H1 (cell line): ENCODE measurements around the gene MAP4K1. TPM values are rescaled to one million over a fixed set of nuclear protein-coding genes. Genes with fewer than 3 reads are reported as not detected.

ENCODE experiments used
- CTCF ChIA-PET: fragments of 300-600 bp; sonication (Branson Sonifier 250); formaldehyde crosslinking; loops from one replicate; lab custom pipeline; 2021; ENCODE audit not compliant: partially characterized antibody; lab: Charles Lee
- POLR2A ChIA-PET: fragments of 300-600 bp; sonication (Branson Sonifier 250); formaldehyde crosslinking; loops from one replicate; lab custom pipeline; 2021; ENCODE audit warnings: inconsistent platforms; ENCODE audit not compliant: partially characterized antibody; lab: Charles Lee
- DNase-seq, 2 experiments: peaks; one replicate each; pipeline versions ENCODE4 v3.0.0 to v3.0.0-alpha.2; 2010 to 2022; ENCODE audit warnings: low spot score in 2 of 2, low read depth in 1 of 2, mixed read lengths in 1 of 2
- FAIRE-seq: peaks from 2 replicates; lab custom pipeline; 2011; peaks lifted over from hg19 to GRCh38; lab: Jason Lieb, UNC
- H2AFZ ChIP-seq: 2 replicates; pipeline ENCODE4 v1.8.1; 2012; ENCODE audit warnings: low read length, inconsistent platforms
- H2AK5ac ChIP-seq: 2 replicates; pipeline ENCODE4 v1.6.1; 2013; ENCODE audit warnings: low read depth, low read length
- H2BK120ac ChIP-seq: replicated peaks from 2 replicates; pipeline ENCODE3; 2013; ENCODE audit warnings: low read depth, low read length, inconsistent platforms
- H2BK12ac ChIP-seq: 2 replicates; pipeline ENCODE4 v1.6.1; 2013; ENCODE audit warnings: low read depth, low read length
- H2BK15ac ChIP-seq: 2 replicates; pipeline ENCODE4 v1.6.1; 2013; ENCODE audit warnings: low read length
- H2BK20ac ChIP-seq: 2 replicates; pipeline ENCODE4 v1.6.1; 2013; ENCODE audit warnings: low read length
- H2BK5ac ChIP-seq: 2 replicates; pipeline ENCODE4 v1.6.1; 2013; ENCODE audit warnings: low read depth, low read length
- H3K14ac ChIP-seq: 2 replicates; pipeline ENCODE4 v1.6.1; 2013; ENCODE audit warnings: inconsistent platforms; ENCODE audit not compliant: insufficient read length
- H3K18ac ChIP-seq: 2 replicates; pipeline ENCODE4 v1.6.1; 2013; ENCODE audit warnings: low read length; ENCODE audit errors: extremely low read depth
- H3K23ac ChIP-seq: 2 replicates; pipeline ENCODE4 v1.6.1; 2013; ENCODE audit warnings: inconsistent platforms; ENCODE audit not compliant: insufficient read length
- H3K23me2 ChIP-seq: 2 replicates; pipeline ENCODE4 v1.6.1; 2013; ENCODE audit warnings: low read depth, low read length
- H3K27ac ChIP-seq: 2 replicates; pipeline ENCODE4 v1.6.1; 2011; ENCODE audit warnings: low read depth, low read length, inconsistent platforms
- H3K27me3 ChIP-seq, 4 experiments: replicated peaks in 1 of 4; 1 replicate in 1 of 4; 2 replicates in 3 of 4; pipeline versions ENCODE4 v1.6.1 to v1.8.1; 2011 to 2013; ENCODE audit warnings: low read length in 3 of 4, mild to moderate bottlenecking in 3 of 4, inconsistent platforms in 2 of 4, mixed read lengths in 2 of 4, moderate library complexity in 1 of 4; ENCODE audit not compliant: control insufficient read depth in 3 of 4, insufficient read depth in 3 of 4; ENCODE audit errors: extremely low read depth in 1 of 4
- H3K36me3 ChIP-seq, 4 experiments: 2 replicates each; pipeline versions ENCODE4 v1.6.1 to v1.8.1; 2011 to 2013; ENCODE audit warnings: mild to moderate bottlenecking in 4 of 4, low read length in 3 of 4, moderate library complexity in 2 of 4, control low read depth in 1 of 4, inconsistent platforms in 1 of 4; ENCODE audit not compliant: insufficient read depth in 4 of 4, control insufficient read depth in 2 of 4
- H3K4ac ChIP-seq: replicated peaks from 2 replicates; pipeline ENCODE3; 2013; ENCODE audit warnings: low read length, low read depth, mixed read lengths, inconsistent platforms; ENCODE audit not compliant: insufficient read length
- H3K4me1 ChIP-seq, 4 experiments: replicated peaks in 1 of 4; 1 replicate in 1 of 4; 2 replicates in 3 of 4; pipeline versions ENCODE4 v1.6.1 to v1.8.1; 2011 to 2013; ENCODE audit warnings: low read length in 3 of 4, inconsistent platforms in 2 of 4, mixed read lengths in 1 of 4; ENCODE audit not compliant: insufficient read depth in 4 of 4, control insufficient read depth in 3 of 4
- H3K4me2 ChIP-seq, 2 experiments: 2 replicates each; pipeline versions ENCODE4 v1.6.1 to v1.8.1; 2011 to 2013; ENCODE audit warnings: low read depth in 2 of 2, low read length in 2 of 2, control low read depth in 1 of 2, inconsistent platforms in 1 of 2, mild to moderate bottlenecking in 1 of 2; ENCODE audit not compliant: insufficient read depth in 1 of 2
- H3K4me3 ChIP-seq, 4 experiments: fragments of 200-600, 300-600 bp in 1 of 4; sonication (generic), shearing (Covaris generic), sonication (Bioruptor Twin) in 1 of 4; 2 replicates each; pipeline versions ENCODE4 v1.5.1 to v1.8.1; 2011 to 2016; ENCODE audit warnings: low read length in 4 of 4, low read depth in 3 of 4, control low read depth in 2 of 4, inconsistent platforms in 2 of 4, mild to moderate bottlenecking in 2 of 4, mixed read lengths in 1 of 4, moderate library complexity in 1 of 4; ENCODE audit not compliant: insufficient read depth in 2 of 4; ENCODE audit errors: extremely low read depth in 1 of 4
- H3K56ac ChIP-seq: replicated peaks from 2 replicates; pipeline ENCODE3; 2013; ENCODE audit warnings: low read depth, mild to moderate bottlenecking, mixed read lengths, low read length, inconsistent platforms; ENCODE audit not compliant: insufficient read length
- H3K79me1 ChIP-seq: 2 replicates; pipeline ENCODE4 v1.6.1; 2013; ENCODE audit warnings: low read depth, low read length, control low read depth
- H3K79me2 ChIP-seq, 2 experiments: 2 replicates each; pipeline versions ENCODE4 v1.6.1 to v1.8.1; 2012 to 2013; ENCODE audit warnings: low read length in 2 of 2, mild to moderate bottlenecking in 2 of 2, inconsistent platforms in 1 of 2; ENCODE audit not compliant: insufficient read depth in 2 of 2, control insufficient read depth in 1 of 2
- H3K9ac ChIP-seq, 4 experiments: replicated peaks in 1 of 4; 1 replicate in 1 of 4; 2 replicates in 3 of 4; pipeline versions ENCODE4 v1.6.1 to v1.8.1; 2011 to 2013; ENCODE audit warnings: low read depth in 3 of 4, low read length in 3 of 4, control low read depth in 2 of 4, mild to moderate bottlenecking in 2 of 4, moderate library complexity in 2 of 4, inconsistent platforms in 1 of 4; ENCODE audit errors: extremely low read depth in 1 of 4
- H3K9me3 ChIP-seq, 2 experiments: 2 replicates each; pipeline versions ENCODE4 v1.6.1 to v1.8.1; 2012 to 2013; ENCODE audit warnings: mild to moderate bottlenecking in 2 of 2, moderate library complexity in 2 of 2, control low read depth in 1 of 2, inconsistent platforms in 1 of 2, low read depth in 1 of 2, low read length in 1 of 2, mixed read lengths in 1 of 2; ENCODE audit not compliant: insufficient read depth in 2 of 2
- H4K20me1 ChIP-seq, 2 experiments: replicated peaks in 1 of 2; 2 replicates each; pipeline versions ENCODE3 to v1.8.1; 2011 to 2013; ENCODE audit warnings: inconsistent platforms in 2 of 2, low read length in 2 of 2, mild to moderate bottlenecking in 1 of 2; ENCODE audit not compliant: insufficient read depth in 2 of 2, control insufficient read depth in 1 of 2
- H4K5ac ChIP-seq: 2 replicates; pipeline ENCODE4 v1.6.1; 2013; ENCODE audit warnings: low read length, low read depth, mixed read lengths, inconsistent platforms; ENCODE audit not compliant: insufficient read length
- H4K8ac ChIP-seq: 2 replicates; pipeline ENCODE4 v1.8.0; 2013; ENCODE audit warnings: mild to moderate bottlenecking, moderate library complexity, low read length, inconsistent platforms; ENCODE audit not compliant: insufficient read depth; ENCODE audit errors: extremely low read depth
- H4K91ac ChIP-seq: replicated peaks from 2 replicates; pipeline ENCODE3; 2013; ENCODE audit warnings: low read length, mixed read lengths, inconsistent platforms; ENCODE audit not compliant: insufficient read length
- ATF2 ChIP-seq: IDR thresholded peaks from 2 replicates; pipeline ENCODE4 v1.6.1; 2012; ENCODE audit warnings: low read length, inconsistent platforms
- CTBP2 ChIP-seq: IDR thresholded peaks from 2 replicates; pipeline ENCODE4 v1.7.0; 2011; ENCODE audit warnings: borderline replicate concordance, mild to moderate bottlenecking, moderate library complexity, mixed read lengths, low read length; ENCODE audit not compliant: insufficient read depth, insufficient read length
- FOSL1 ChIP-seq: IDR thresholded peaks from 2 replicates; pipeline ENCODE4 v1.6.1; 2011; ENCODE audit warnings: mild to moderate bottlenecking, low read depth, low read length, moderate library complexity; ENCODE audit not compliant: insufficient read depth
- GTF2F1 ChIP-seq: IDR thresholded peaks from 2 replicates; pipeline ENCODE4 v1.6.1; 2012; ENCODE audit warnings: low read depth, low read length, improper control_type of control experiment, borderline replicate concordance
- NRF1 ChIP-seq: IDR thresholded peaks from 2 replicates; pipeline ENCODE4 v1.6.1; 2011; ENCODE audit warnings: mild to moderate bottlenecking, low read depth, low read length, improper control_type of control experiment
- RBBP5 ChIP-seq: IDR thresholded peaks from 2 replicates; pipeline ENCODE4 v1.7.1; 2012; ENCODE audit warnings: low read depth, mild to moderate bottlenecking, inconsistent platforms, low read length, moderate library complexity, borderline replicate concordance
- RNF2 ChIP-seq: fragments of 200-900, 300-1000 bp; sonication (generic); IDR thresholded peaks from 2 replicates; pipeline ENCODE4 v1.7.1; 2016; ENCODE audit warnings: borderline replicate concordance, low read depth, mild to moderate bottlenecking, antibody characterized with exemption, low read length; ENCODE audit not compliant: poor library complexity, severe bottlenecking; ENCODE audit errors: missing control alignments
- SUZ12 ChIP-seq: fragments of 200-600 bp; sonication (generic); IDR thresholded peaks from 2 replicates; pipeline ENCODE4 v1.6.1; 2012; ENCODE audit warnings: mild to moderate bottlenecking, inconsistent platforms, low read length, moderate library complexity, mixed read lengths
- TBP ChIP-seq: IDR thresholded peaks from 2 replicates; pipeline ENCODE4 v1.6.1; 2011; ENCODE audit warnings: low read depth, low read length, improper control_type of control experiment
- TCF12 ChIP-seq: IDR thresholded peaks from 2 replicates; pipeline ENCODE4 v1.6.1; 2011; ENCODE audit warnings: low read depth, mild to moderate bottlenecking, low read length
- ZNF274 ChIP-seq: IDR thresholded peaks from 2 replicates; pipeline ENCODE4 v1.7.0; 2012; ENCODE audit warnings: low read length, borderline replicate concordance; ENCODE audit errors: extremely low read depth
- WGBS, 2 experiments: shearing (Covaris generic) in 1 of 2; methylation state at CpG; one replicate each; pipeline versions ENCODE4 v1.1.6 to v1.1.7; 2013 to 2015; ENCODE audit warnings: low lambda C conversion rate in 2 of 2, mixed read lengths in 2 of 2, inconsistent platforms in 1 of 2, low coverage in 1 of 2, missing lambda C conversion rate in 1 of 2; ENCODE audit not compliant: insufficient replicate concordance in 2 of 2, insufficient coverage in 1 of 2, insufficient read length in 1 of 2; ENCODE audit errors: extremely low coverage in 1 of 2, missing lambda C conversion rate in 1 of 2; 5-methylcytosine and 5-hydroxymethylcytosine counted together
- polyA plus RNA-seq, 7 experiments: library from polyadenylated mRNA; depleted of rRNA in 3 of 7; stranded (reverse) in 5 of 7; unstranded in 2 of 7; fragments of >200 nt in 5 of 7; fragments of 200-250 nt in 2 of 7; gene quantifications; 1 replicate in 5 of 7; 2 replicates in 1 of 7; 4 replicates in 1 of 7; pipeline versions ENCODE4 v1.2.1 to v1.2.3, GENCODE V29; 2011 to 2013; ENCODE audit warnings: missing spikeins in 2 of 7, mixed read lengths in 2 of 7
- total RNA-seq: library from RNA; stranded (reverse); fragmentation: NEBNext Ultra II Directional; extraction: Animal tissue kit (Norgen Biotek cat#: 25700); gene quantifications from 2 replicates; pipeline ENCODE4 v1.2.1, GENCODE V29; 2021

The MAP4K1 gene
- total and polyA plus RNA-seq, 2 of the 8 experiments (the other 6 are each of a cell fraction or from before 2014, with no cell fraction given) = 9.0 to 10.4 TPM

GRCh38 chr19:38639679-38640078, 21.9 kb upstream of the MAP4K1 start:
- DNase-seq (no peak), FAIRE-seq (no peak)
- ChIA-PET POLR2A (interaction anchor here (0.6 to 17.9 kb wide), 6 partner anchors 9 to 327 kb away, joined by 3 to 374 read pairs (median 5); partner anchors contain the start of gene ACTN4), CTCF (interaction anchor here (0.6 to 6.1 kb wide), 4 partner anchors 45 to 216 kb away, joined by 3 to 39 read pairs (median 4); no protein-coding TSS in a partner anchor)
- no peak overlapping the region for H3K18ac ChIP-seq
- H4K5ac ChIP-seq = no peak overlapping the region
- no peaks in the 10 kb centered on the region; a peak in 2 of 7 replicates for H3K4me1 ChIP-seq
- no peak overlapping the region for H3K4me3 ChIP-seq
- H3K4me2 ChIP-seq = no peak overlapping the region
- no peak overlapping the region for H3K9ac ChIP-seq
- H2BK120ac ChIP-seq = no peak overlapping the region
- no peak overlapping the region for H3K27ac ChIP-seq
- H3K23ac ChIP-seq = no peak overlapping the region
- no peaks in the 10 kb centered on the region for H3K79me1 ChIP-seq
- H3K14ac ChIP-seq = no peak overlapping the region
- H3K79me2 ChIP-seq = no peaks in the 10 kb centered on the region
- H3K9me3 ChIP-seq = no peaks in the 10 kb centered on the region
- no peak overlapping the region for H3K56ac ChIP-seq
- H3K23me2 ChIP-seq = no peaks in the 10 kb centered on the region
- no peak overlapping the region for H4K91ac ChIP-seq
- no peak overlapping the region; the same call in 1 of the 2 replicates for H4K8ac ChIP-seq
- H2BK20ac ChIP-seq = no peak overlapping the region
- no peak overlapping the region for H2BK12ac ChIP-seq
- H2BK15ac ChIP-seq = no peak overlapping the region
- H3K4ac ChIP-seq = no peak overlapping the region
- no peak overlapping the region for H2AK5ac ChIP-seq
- peaks cover 0 to 12% (median 3%) of the 10 kb centered on the region in 4 experiments; a peak in 5 of 8 replicates for H3K36me3 ChIP-seq
- H2BK5ac ChIP-seq = no peak overlapping the region
- no peak overlapping the region for H2AFZ ChIP-seq
- H3K27me3 ChIP-seq = no peaks in the 10 kb centered on the region
- WGBS, 2 experiments = 96% methylated on average over 2 of the region's 2 CpGs; no CpG with 5 or more reads in 1 of the 2 experiments
- H4K20me1 ChIP-seq = no peaks in the 10 kb centered on the region
- TF ChIP-seq SUZ12 (no peak), GTF2F1 (no peak), ZNF274 (no peak), NRF1 (no peak), RNF2 (no peak), RBBP5 (no peak), ATF2 (no peak), TBP (no peak), CTBP2 (no peak), TCF12 (no peak), FOSL1 (no peak)
